Small intestine (tissue), 7 donors: ENCODE results near the gene PLCB3. TPM values are rescaled to one million over a fixed set of nuclear protein-coding genes. Genes with fewer than 3 reads are reported as not detected.

Source experiments
- DNase-seq, 2 donors: peaks; one replicate each; pipeline versions ENCODE4 v3.0.0 to v3.0.0-alpha.2; 2013
- FAIRE-seq: peaks from 2 replicates; lab custom pipeline; 2012; peaks lifted over from hg19 to GRCh38; lab: Jason Lieb, UNC
- H3K27ac ChIP-seq, 3 donors: one replicate each; pipeline ENCODE4 v1.5.1; 2013; ENCODE audit warnings: low read length in 2 of 3, mild to moderate bottlenecking in 2 of 3, control low read depth in 1 of 3, inconsistent platforms in 1 of 3, low read depth in 1 of 3, moderate library complexity in 1 of 3
- H3K27me3 ChIP-seq, 3 donors: one replicate each; pipeline ENCODE4 v1.6.1; 2013; ENCODE audit warnings: low read length in 3 of 3, inconsistent platforms in 1 of 3; ENCODE audit not compliant: control insufficient read depth in 3 of 3, insufficient read depth in 3 of 3
- H3K36me3 ChIP-seq, 3 donors: one replicate each; pipeline ENCODE4 v1.6.1; 2013; ENCODE audit warnings: low read length in 3 of 3, inconsistent platforms in 1 of 3, low read depth in 1 of 3, mild to moderate bottlenecking in 1 of 3, moderate library complexity in 1 of 3; ENCODE audit not compliant: control insufficient read depth in 3 of 3, insufficient read depth in 2 of 3
- H3K4me1 ChIP-seq, 3 donors: one replicate each; pipeline ENCODE4 v1.6.1; 2013; ENCODE audit warnings: low read length in 2 of 3, inconsistent platforms in 1 of 3, low read depth in 1 of 3, mild to moderate bottlenecking in 1 of 3, moderate library complexity in 1 of 3; ENCODE audit not compliant: control insufficient read depth in 3 of 3, insufficient read depth in 2 of 3
- H3K4me3 ChIP-seq, 3 donors: one replicate each; pipeline ENCODE4 v1.5.1; 2013; ENCODE audit warnings: low read length in 3 of 3, control low read depth in 1 of 3, inconsistent platforms in 1 of 3, low read depth in 1 of 3, mild to moderate bottlenecking in 1 of 3, moderate library complexity in 1 of 3
- H3K9me3 ChIP-seq, 2 donors: one replicate each; pipeline ENCODE4 v1.6.1; 2013; ENCODE audit warnings: low read depth in 1 of 2, low read length in 1 of 2; ENCODE audit not compliant: control insufficient read depth in 2 of 2, insufficient read depth in 1 of 2
- WGBS, 3 donors: extraction: QIAGEN DNeasy Blood & Tissue Kit; methylation state at CpG; one replicate each; pipeline ENCODE4 v1.1.7; 2013; 5-methylcytosine and 5-hydroxymethylcytosine counted together
- polyA plus RNA-seq, 4 donors: library from polyadenylated mRNA; stranded (reverse) in 3 of 4; unstranded in 1 of 4; fragments of 200-250 nt in 3 of 4; fragments of 120-200 nt in 1 of 4; gene quantifications; one replicate each; pipeline versions ENCODE4 v1.2.1 to v1.2.3, GENCODE V29; 2013
- donor health status: healthy with polysubstance abuse.
- donor health status: control.
- donor health status: control.
- donor health status: Bipolar disorder and iron deficiency.
- donor health status: healthy.

Gene PLCB3
- polyA plus RNA-seq, 4 donors = 108 to 191 (median 125) TPM

DNA sequence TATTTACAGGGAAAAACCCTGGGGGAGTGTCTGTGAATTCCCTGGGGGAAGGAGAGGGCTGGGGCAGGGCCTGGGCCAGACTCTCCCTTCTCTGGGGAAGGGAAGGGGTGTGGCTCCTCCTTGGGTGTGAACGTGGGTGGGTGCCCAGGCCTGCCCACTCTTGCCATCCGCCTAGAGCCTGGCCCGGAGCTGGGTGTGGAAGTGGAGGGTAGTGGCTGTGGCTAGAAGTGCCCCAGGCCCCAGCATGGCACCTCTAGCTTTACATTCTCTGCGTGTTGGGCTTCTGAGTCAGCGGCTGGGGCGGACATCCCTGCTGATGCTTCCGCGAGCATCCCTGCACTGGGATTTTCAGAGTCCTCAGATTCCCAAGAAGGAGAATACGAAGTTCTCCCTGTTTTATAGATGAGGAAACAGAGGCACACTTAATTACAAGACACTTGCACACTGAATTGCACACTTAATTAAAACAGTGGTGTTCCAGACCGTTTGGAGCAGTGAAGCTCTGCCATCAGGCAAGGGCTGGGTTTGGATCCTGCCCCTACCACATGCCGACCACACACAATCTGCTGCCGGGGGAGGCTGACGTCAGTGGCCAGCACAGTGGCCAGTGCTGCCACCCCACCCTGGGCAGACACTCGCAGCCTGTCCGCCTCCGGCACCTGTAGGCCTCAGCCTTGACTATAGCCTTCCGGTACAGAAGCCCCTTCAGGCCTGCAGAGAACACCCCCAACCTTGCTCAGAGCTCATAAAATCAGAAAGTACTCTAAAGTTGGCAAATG, 25.5 kb downstream of the PLCB3 start:
- H3K9me3 ChIP-seq = no peaks in the 10 kb centered on the region
- H3K27ac ChIP-seq = no peak overlapping the region
- H3K4me1 ChIP-seq = peaks cover 0 to 19% (median under 1%) of the 10 kb centered on the region in 3 donors
- H3K4me3 ChIP-seq = no peak overlapping the region
- WGBS, 3 donors = 81 to 87% (median 84%) methylated on average over 15 to 17 of the region's 17 CpGs
- FAIRE-seq = no peak
- peak in 1 of 2 donors; percentile 46 for DNase-seq
- no peaks in the 10 kb centered on the region for H3K27me3 ChIP-seq
- H3K36me3 ChIP-seq = peaks cover 7 to 69% (median 10%) of the 10 kb centered on the region in 3 donors

DNA sequence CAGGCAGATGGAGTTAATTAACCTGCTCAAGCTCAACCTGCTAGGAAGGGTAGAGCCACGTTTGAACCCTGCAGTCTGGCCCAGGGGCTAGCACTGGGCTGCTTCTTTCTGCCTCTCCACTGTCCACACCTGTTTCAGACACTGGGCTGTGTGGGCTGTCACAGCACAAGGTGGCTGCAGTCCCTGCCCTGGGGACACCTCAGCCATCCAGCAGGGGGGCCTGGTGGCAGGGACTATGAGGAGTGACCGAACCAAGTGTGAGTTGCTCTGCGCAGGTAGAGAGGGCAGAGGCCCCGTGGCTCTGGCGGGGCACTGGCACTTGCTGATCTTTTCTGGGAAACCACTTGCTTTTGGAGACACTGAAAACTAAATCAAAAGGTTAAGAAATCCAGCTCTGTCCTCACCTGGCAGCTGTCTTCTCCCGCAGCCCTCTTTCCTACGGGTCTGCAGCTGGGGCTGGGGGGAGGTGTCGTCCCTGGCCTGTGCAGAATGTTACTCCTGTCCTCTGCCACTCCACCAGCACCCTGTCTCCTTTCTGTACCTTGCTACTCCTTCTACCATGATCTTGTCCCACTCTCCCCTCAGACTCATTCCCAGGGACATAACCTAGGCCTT, 27.4 kb downstream of the PLCB3 start:
- 86 to 90% (median 89%) methylated on average over 8 of the region's 8 CpGs for WGBS, 3 donors
- Histone ChIP-seq H3K27me3 (no peaks in the 10 kb centered on the region), H3K4me3 (no peak overlapping the region), H3K36me3 (peaks cover 7 to 75% (median 10%) of the 10 kb centered on the region in 3 donors), H3K27ac (no peak overlapping the region), H3K4me1 (peaks cover 0 to 7% (median 4%) of the 10 kb centered on the region in 3 donors), H3K9me3 (no peaks in the 10 kb centered on the region)
- DNase-seq (no peak), FAIRE-seq (no peak)

DNA sequence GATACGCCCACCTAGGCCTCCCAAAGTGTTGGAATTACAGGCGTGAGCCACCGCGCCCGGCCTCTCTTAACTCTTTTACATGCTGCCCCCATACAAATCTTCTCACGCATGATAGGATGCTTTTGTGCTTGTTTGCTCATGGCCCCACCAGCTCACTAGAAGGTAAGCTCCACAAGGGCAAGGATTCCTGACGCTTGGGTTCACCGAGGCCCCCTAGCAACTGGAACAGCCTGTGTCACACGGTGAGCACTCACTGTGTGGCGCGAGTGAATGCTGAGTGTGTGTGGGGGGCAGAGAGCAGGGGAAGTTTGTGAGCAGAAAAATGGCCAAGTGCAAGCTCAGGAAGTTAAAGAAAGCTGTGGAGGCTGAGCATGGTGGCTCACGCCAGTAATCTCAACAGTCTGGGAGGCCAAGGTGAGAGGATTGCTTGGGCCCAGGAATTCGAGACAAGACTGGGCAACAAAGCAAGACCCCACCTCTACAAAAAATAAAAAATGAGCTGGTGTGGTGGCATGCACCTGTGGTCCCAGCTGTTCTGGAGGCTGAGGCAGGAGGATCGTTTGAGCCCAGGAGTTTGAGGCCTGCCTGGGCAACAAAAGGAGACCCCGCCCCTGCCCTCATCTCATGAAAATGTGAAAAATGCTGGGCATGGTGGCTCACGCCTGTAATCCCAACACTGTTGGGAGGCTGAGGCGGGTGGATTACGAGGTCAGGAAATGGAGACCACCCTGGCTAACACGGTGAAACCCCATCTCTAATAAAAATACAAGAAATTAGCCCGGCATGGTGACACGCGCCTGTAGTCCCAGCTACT, 30.8 kb downstream of the PLCB3 start:
- Histone ChIP-seq H3K9me3 (no peaks in the 10 kb centered on the region), H3K36me3 (peaks cover 4 to 52% (median 5%) of the 10 kb centered on the region in 3 donors), H3K4me1 (peaks cover 0 to 19% (median 4%) of the 10 kb centered on the region in 3 donors), H3K27me3 (no peaks in the 10 kb centered on the region), H3K4me3 (no peak overlapping the region), H3K27ac (no peak overlapping the region)
- DNase-seq (no peak), FAIRE-seq (no peak)
- 94 to 96% (median 95%) methylated on average over 22 of the region's 22 CpGs for WGBS, 3 donors

DNA sequence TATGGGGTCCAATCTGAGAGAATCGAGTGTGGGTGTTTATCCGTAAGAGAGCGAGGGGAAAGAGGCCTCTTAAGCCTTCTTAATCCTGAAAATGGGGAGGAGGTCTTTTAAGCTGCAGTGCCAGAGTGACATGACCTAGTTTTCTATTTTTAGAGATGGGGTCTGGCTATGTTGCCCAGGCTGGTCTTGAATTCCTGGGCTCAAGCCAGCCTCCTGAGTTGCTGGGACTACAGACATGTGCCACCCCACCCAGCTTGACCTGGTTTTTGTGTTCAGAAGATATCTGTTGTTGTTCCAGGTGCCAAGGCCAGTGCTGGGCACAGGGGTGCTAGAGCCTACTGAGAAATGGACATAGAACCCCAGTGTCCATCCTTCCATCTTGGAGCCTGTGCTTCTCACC, 31.8 kb downstream of the PLCB3 start:
- WGBS, 3 donors = 90 to 96% (median 91%) methylated on average over 3 of the region's 3 CpGs
- no peaks in the 10 kb centered on the region for H3K9me3 ChIP-seq
- H3K27ac ChIP-seq = no peak overlapping the region
- peaks cover 4 to 50% (median 5%) of the 10 kb centered on the region in 3 donors for H3K36me3 ChIP-seq
- no peaks in the 10 kb centered on the region for H3K27me3 ChIP-seq
- DNase-seq (no peak), FAIRE-seq (no peak)
- no peak overlapping the region for H3K4me3 ChIP-seq
- H3K4me1 ChIP-seq = peaks cover 0 to 19% (median 4%) of the 10 kb centered on the region in 3 donors

DNA sequence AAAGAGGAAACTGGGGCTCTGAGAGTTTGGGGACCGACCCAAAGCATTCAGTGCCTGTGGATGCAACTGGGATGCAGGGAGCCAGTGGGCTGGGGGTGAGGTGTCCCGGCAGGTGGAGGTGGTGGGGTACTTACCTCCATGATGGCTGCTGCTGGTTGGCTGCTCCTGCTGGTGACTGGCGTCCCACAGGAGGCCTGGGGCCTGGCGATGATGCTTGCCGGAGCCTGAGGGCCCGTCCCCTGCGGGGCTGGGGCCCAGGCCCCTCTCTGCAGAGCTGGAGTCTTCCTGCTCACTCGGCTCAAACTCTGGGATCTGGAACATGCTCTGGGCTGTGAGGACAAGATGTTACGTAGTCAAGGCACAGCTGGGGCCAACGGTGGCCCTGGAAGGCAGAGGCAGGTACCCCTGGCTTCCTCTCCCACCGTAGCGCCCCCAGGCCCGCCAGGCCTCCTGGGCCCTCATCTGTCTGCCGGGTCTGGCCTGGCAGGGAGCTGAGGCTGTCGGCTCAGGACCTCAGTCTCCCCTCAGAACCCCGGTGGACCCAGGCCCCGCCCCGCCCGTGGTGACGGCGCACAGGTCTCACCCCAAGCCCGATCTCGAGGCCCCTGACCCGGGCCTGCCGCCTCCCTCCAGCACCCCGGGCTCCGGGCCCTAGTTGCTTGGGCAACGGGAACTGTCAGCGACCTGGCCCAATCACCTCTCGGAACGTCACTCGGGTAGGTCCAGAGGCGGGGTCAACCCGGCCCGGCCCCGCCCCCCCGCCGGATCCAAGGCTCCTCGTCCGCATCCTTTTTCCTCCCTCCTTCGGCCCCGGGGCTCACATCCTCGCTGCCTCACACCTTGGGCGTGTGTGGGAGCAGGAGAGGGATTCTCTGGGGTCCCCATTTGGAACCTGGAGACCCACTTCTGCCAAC, 33.0 kb downstream of the PLCB3 start, which contains the start of gene BAD:
Gene BAD (minus strand): TSS at position 618 of the 914 bp plus-strand sequence. CDS start 297 bp downstream, at position 321.
- FAIRE-seq (no peak), DNase-seq (peak; percentile 97)
- Histone ChIP-seq H3K27me3 (no peaks in the 10 kb centered on the region), H3K9me3 (no peaks in the 10 kb centered on the region), H3K36me3 (peaks cover 0 to 42% (median 0%) of the 10 kb centered on the region in 3 donors), H3K27ac (peak within 1 kb of the TSS; percentile 95 to 98 (median 97)), H3K4me3 (peak within 1 kb of the TSS; percentile 71 to 79 (median 78)), H3K4me1 (peaks cover 0 to 19% (median 4%) of the 10 kb centered on the region in 3 donors)
- 3% methylated on average over 37 to 44 of the region's 44 CpGs for WGBS, 3 donors

DNA sequence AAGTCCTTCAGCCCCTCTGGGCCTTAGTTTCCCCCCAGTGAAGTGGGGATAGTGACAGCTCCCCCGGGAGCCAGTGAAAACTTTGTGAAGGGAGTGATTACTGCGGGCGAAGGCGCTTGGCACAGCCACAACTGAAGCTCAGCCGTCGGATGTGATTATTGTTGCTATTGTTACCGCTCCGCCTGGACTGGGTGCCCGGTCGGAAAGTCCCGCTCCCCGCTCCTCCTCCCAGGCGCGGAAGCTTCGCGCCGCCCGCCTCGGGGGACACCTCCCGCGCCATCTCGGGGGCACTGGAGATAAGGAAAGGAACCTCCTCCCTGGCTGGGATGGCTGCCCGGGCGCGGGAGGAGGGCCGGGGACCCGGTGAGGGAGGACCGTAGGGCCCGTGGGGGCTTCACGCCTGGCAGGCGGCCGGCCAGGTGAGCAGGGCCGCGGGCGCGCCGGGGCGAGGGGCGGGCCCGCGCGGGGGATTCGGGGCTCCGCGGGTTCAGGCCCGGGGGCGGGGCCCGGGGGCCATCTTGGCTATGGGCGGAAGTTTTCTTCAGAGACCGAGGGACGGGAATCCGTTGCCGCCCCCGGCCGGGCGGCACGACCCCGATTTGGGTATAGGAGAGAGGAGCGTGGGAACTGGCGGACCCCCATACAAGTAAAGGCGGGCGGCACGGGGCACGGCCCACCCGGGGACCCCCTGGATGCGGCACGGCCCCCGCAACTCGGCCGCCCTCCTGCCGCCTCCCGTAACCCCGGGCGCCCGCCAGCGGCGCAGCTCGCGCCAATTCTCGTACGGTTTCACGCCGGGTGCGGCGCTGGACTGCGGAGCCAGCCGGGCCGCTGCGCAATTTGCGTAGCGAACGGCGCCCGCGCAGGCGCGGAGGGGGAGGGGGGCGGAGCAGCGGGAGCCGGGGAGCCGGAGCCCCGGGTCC, 33.9 kb downstream of the PLCB3 start, which contains the start of gene GPR137:
Gene GPR137 (plus strand): TSS at position 887 of the 923 bp plus-strand sequence. CDS start 677 bp downstream, outside the sequence.
- peak; percentile 80 to 96 for DNase-seq
- Histone ChIP-seq H3K9me3 (no peaks in the 10 kb centered on the region), H3K27ac (peak within 1 kb of the TSS; percentile 95 to 98 (median 97)), H3K27me3 (peaks cover 0 to 4% (median 0%) of the 10 kb centered on the region in 3 donors), H3K4me3 (peak within 1 kb of the TSS; percentile 67 to 79 (median 71)), H3K36me3 (peaks cover 0 to 43% (median 0%) of the 10 kb centered on the region in 3 donors), H3K4me1 (peaks cover 0 to 19% (median 4%) of the 10 kb centered on the region in 3 donors)
- 0 to 1% (median 0%) methylated on average over 63 to 102 of the region's 102 CpGs for WGBS, 3 donors
- FAIRE-seq = no peak
